Astrocyte of the cerebellum (primary cell): ENCODE results near the gene SFI1.

ENCODE experiments used
- DNase-seq: peaks from one replicate; pipeline ENCODE4 v3.0.0-alpha.2; 2011; ENCODE audit warnings: low read depth
- H3K4me3 ChIP-seq: 2 replicates; pipeline ENCODE4 v1.5.1; 2011; ENCODE audit warnings: mild to moderate bottlenecking, low read depth, low read length, moderate library complexity
- in situ Hi-C: cut with HindIII; loops from 2 replicates; pipeline ENCODE4 v1.10.0; 2017; ENCODE audit warnings: low sequenced_read_pairs
- TF ChIP-seq, protein P1 (sequence below): IDR thresholded peaks from 2 replicates; pipeline ENCODE4 v1.5.1; 2012; ENCODE audit warnings: low read length, low read depth, moderate library complexity, mild to moderate bottlenecking; ENCODE audit errors: missing control alignments

SFI1 gene

DNA sequence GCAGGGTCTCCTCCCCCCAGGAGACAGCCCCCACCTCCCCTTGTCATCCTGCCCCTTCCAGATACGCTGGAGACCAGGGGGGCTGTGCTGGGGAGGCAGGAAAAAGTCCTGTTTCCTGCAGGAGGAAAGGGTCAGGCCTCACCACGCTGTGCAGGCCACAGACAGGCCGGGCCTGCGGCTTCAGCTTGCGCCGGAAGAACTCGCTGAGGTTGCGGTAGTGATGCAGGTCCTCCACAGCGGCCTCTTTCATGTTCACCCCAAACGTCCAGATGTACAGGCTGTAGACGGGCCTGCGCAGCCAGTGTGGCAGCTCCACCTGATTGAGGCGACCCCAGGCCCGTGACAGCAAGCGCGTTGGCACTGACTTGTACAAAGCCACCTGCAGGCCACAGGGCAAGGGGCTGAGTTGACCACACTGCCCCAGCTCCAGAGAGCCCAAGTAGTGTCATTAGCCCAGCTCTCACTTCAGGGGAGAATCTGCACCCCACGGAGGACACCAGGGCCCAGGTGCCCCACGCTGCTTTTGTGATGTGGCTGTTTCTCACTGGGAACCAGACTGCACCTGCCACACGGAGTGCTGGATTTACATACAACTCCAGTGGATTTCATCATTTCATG is 125.3 kb downstream of the SFI1 start:
- H3K4me3 ChIP-seq: no peak overlapping the region
- TF ChIP-seq, protein P1, sequence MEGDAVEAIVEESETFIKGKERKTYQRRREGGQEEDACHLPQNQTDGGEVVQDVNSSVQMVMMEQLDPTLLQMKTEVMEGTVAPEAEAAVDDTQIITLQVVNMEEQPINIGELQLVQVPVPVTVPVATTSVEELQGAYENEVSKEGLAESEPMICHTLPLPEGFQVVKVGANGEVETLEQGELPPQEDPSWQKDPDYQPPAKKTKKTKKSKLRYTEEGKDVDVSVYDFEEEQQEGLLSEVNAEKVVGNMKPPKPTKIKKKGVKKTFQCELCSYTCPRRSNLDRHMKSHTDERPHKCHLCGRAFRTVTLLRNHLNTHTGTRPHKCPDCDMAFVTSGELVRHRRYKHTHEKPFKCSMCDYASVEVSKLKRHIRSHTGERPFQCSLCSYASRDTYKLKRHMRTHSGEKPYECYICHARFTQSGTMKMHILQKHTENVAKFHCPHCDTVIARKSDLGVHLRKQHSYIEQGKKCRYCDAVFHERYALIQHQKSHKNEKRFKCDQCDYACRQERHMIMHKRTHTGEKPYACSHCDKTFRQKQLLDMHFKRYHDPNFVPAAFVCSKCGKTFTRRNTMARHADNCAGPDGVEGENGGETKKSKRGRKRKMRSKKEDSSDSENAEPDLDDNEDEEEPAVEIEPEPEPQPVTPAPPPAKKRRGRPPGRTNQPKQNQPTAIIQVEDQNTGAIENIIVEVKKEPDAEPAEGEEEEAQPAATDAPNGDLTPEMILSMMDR: no peak
- DNase-seq: no peak
- in situ Hi-C loops: no loop called here

DNA sequence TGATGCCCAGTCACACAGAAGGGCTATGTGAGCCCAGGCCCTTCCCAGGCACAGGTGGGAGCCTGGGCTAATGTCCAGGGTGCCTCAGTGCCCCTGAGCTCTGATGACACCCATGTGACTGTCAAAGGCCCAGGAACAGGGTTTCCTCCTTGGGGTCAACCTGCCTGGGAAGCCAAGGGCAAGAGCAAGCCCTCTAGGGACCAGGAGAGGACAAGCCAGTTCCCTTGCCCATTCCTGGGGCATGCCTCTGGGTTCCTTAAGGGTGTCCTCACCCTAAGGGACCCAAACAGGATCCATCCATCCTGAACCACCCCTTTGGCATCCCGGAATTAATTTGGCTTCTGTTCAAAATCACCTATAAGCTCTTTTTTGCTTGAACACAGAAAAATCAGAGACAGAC is 126.6 kb downstream of the SFI1 start:
- in situ Hi-C loops: no loop called here
- no peak overlapping the region for H3K4me3 ChIP-seq
- no peak for DNase-seq
- TF ChIP-seq, protein P1: no peak

DNA sequence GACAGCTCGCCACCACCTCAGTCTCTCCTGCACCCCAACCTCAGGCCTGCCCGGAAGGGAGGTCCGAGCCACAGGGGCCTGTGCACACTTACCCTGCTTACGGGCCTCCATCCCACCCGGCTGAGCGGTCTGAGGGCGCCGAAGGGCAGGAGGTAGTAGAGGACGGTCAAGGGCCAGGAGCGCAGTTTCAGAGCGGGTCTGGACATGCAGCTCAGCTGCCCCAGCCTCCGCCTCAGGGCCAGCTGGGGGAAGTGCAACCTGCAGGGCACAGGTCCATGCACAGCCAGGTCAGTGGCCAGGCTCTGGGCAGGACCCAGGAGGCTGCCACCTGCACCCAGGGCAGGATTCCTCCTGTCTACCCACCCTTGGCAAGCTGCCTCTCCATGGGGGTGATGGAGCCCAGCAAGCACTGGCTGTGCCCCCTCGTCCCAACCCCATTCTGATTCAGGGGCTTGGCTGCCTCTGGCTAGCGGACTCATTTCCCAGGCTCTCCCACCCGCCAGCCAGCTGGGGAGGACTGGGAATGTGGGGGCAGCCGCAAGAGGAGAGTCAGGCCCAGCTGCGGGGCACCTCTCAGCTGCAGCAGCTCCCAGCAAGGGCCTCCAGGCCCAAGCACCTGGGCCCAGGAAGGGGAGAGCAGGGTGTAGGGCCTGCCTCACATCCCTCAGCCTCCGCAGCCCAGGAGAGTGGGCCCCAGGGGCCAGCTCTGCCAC is 127.4 kb downstream of the SFI1 start:
- TF ChIP-seq, protein P1: no peak
- no peak overlapping the region for H3K4me3 ChIP-seq
- in situ Hi-C loops: no loop called here
- no peak for DNase-seq

- in situ Hi-C loops: no loop called here
These were observed 128.9 kb downstream of the SFI1 start for GRCh38 chr22:31625257-31625640.

DNA sequence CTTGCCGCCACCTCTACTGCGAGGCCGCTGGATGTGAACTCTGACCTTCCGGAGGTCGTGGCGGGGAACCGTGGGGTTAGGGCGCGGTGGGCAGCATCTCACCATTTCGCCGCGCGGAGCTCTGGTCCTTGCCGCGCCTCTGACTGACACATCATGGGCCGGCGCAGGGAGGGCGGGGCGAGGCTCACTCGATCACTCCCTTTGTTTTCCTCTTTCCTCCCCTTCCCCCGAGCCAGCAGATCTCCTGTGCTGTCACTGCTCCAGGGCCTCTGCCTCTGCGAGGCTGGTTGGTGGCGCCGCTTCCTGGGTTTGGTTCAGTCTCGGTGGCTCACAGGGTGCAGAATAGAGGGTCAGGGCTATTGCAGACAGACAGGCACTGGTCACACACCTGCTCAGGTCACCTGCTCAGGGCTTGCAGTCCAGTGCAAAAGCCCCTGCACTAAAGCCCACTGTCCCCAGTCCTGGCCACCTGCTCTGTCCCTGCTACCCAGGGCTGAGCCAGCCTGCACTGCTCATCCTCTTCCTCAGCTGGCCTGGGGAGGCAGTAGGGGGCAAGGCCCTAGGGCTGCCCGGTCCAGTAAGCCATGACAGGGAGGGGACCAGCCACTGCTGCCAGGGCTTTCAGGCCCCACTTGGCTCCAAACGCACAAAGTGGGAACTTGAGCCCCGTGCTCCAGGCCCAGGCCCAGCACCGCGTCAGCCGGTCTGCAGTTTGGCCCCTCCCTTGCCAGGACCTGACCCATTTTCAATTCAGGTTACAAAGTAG is 129.5 kb downstream of the SFI1 start:
- peak overlapping the region; percentile 15 for H3K4me3 ChIP-seq
- DNase-seq: no peak
- in situ Hi-C loops: no loop called here
- TF ChIP-seq, protein P1: no peak

More at GRCh38 chr22:31625257-31625640, 128.9 kb downstream of the SFI1 start:
- TF ChIP-seq, protein P1: no peak
- H3K4me3 ChIP-seq: peak overlapping the region; percentile 15
- no peak for DNase-seq

DNA sequence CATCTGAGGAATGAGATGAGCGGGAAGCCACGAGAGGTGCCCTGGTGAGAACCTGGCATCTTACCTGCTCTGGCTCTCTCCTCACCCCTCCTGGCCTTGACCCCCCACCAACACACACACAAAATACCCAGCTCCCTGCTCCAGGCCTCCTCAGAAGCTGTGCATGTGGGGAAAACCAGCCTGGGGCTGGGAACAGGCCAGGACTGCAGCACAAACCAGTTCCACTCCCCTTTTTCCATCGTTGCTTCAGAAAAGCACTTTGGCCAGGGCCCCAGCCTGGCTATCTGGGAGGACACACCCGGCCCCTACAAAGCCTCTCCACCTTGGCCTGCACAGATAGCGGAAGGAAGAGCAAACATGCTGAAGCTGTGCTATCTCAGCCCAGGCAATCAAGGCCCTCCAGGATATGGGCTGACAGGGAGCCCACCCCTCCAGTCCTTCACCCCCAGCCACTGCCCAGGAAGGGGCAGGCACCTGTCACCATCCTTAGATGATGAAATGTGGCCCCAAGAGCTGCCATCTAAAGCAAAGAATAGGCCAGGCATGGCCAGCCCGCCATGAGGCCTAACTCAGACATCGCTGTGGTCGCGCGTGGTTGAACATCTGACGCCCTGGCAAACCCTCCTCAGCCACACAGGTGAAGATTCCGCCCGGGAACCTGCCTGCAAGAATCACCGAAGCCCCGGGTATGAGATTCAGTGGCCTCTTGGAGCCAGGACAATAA is 130.3 kb downstream of the SFI1 start:
- DNase-seq: no peak
- TF ChIP-seq, protein P1: no peak
- in situ Hi-C loops: no loop called here
- H3K4me3 ChIP-seq: no peak overlapping the region
